ENCODE data around the gene LMAN2L. TPM values are rescaled to one million over a fixed set of nuclear protein-coding genes. Genes with fewer than 3 reads are reported as not detected.

The LMAN2L gene
- total and polyA plus RNA-seq, 5 donors from 2014 or later: 5.4 to 22.7 (median 19.6) TPM

- Mint-ChIP-seq H3K27me3 (no peaks in the 10 kb centered on the region), H3K27ac (peak overlapping the region in 2 of 3 donors; percentile 95 to 96), H3K9me3 (no peaks in the 10 kb centered on the region), H3K36me3 (peaks cover 16% of the 10 kb centered on the region), H3K4me3 (peak overlapping the region; percentile 95 to 98 (median 97)), H3K4me1 (peaks cover 21 to 44% (median 29%) of the 10 kb centered on the region in 4 donors)
- H3K9me3 ChIP-seq (ENCODE audit: control insufficient read depth in 2 of 2, low read length in 2 of 2): no peaks in the 10 kb centered on the region
- peak overlapping the region; percentile 61 for H3K27ac ChIP-seq (ENCODE audit: insufficient read depth, low read length, poor library complexity, severe bottlenecking)
- ATAC-seq (ENCODE audit: low read depth in 2 of 2) (no peak), DNase-seq (no peak)
- H3K27me3 ChIP-seq (ENCODE audit: control insufficient read depth, insufficient read depth, low read length): no peaks in the 10 kb centered on the region
- H3K4me3 ChIP-seq (ENCODE audit: low read depth, low read length): peak overlapping the region; percentile 89
- H3K4me1 ChIP-seq (ENCODE audit: control insufficient read depth, insufficient read depth, low read length, poor library complexity, severe bottlenecking): peaks cover 19% of the 10 kb centered on the region
- peaks cover 4% of the 10 kb centered on the region for H3K36me3 ChIP-seq (ENCODE audit: control insufficient read depth, insufficient read depth, low read length)
Observed at GRCh38 chr2:96739076-96739632, 710 bp downstream of the LMAN2L start.

- peaks cover 21 to 42% (median 30%) of the 10 kb centered on the region in 4 donors for H3K4me1 Mint-ChIP-seq
- no peaks in the 10 kb centered on the region for H3K9me3 ChIP-seq (ENCODE audit: control insufficient read depth in 2 of 2, low read length in 2 of 2)
- no peaks in the 10 kb centered on the region for H3K9me3 Mint-ChIP-seq
- peak overlapping the region; percentile 47 to 82 (median 68) for H3K4me3 Mint-ChIP-seq
- peaks cover 28% of the 10 kb centered on the region for H3K36me3 Mint-ChIP-seq
- H3K27me3 ChIP-seq (ENCODE audit: control insufficient read depth, insufficient read depth, low read length): no peaks in the 10 kb centered on the region
- no peaks in the 10 kb centered on the region for H3K27me3 Mint-ChIP-seq
- no peak overlapping the region for H3K27ac Mint-ChIP-seq
- DNase-seq (peak in 1 of 3 donors; percentile 14), ATAC-seq (ENCODE audit: low read depth in 2 of 2) (no peak)
- no peak overlapping the region for H3K27ac ChIP-seq (ENCODE audit: insufficient read depth, low read length, poor library complexity, severe bottlenecking)
- peaks cover 17% of the 10 kb centered on the region for H3K4me1 ChIP-seq (ENCODE audit: control insufficient read depth, insufficient read depth, low read length, poor library complexity, severe bottlenecking)
- H3K4me3 ChIP-seq (ENCODE audit: low read depth, low read length): no peak overlapping the region
- peaks cover 18% of the 10 kb centered on the region for H3K36me3 ChIP-seq (ENCODE audit: control insufficient read depth, insufficient read depth, low read length)
Observed at GRCh38 chr2:96737831-96738230, 2.0 kb downstream of the LMAN2L start.

DNA sequence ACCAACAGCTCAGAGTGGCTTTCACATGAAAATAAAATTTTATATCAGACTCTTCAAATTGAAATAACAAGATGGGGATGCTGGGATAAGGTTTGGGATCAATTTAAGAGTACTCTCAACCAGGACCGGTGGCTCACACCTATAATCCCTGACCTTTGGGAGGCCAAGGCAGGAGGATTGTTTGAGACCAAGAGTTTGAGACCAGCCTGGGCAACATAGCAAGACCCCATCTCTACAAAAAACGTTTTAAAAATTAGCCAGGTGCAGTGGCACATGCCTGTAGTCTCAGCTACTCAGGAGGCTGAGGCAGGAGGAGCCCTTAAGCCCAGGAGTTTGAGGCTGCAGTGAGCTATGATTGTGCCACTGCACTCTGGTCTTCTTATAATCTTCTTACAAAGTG, 2.6 kb downstream of the LMAN2L start:
- peaks cover 21 to 42% (median 30%) of the 10 kb centered on the region in 4 donors for H3K4me1 Mint-ChIP-seq
- H3K27ac ChIP-seq (ENCODE audit: insufficient read depth, low read length, poor library complexity, severe bottlenecking): no peak overlapping the region

GRCh38 chr2:96734880-96735583, 4.8 kb downstream of the LMAN2L start:
- peaks cover 40% of the 10 kb centered on the region for H3K36me3 Mint-ChIP-seq
- H3K27me3 ChIP-seq (ENCODE audit: control insufficient read depth, insufficient read depth, low read length): no peaks in the 10 kb centered on the region
- H3K27ac ChIP-seq (ENCODE audit: insufficient read depth, low read length, poor library complexity, severe bottlenecking): no peak overlapping the region
- no peak for ATAC-seq (ENCODE audit: low read depth in 2 of 2)
- no peaks in the 10 kb centered on the region for H3K9me3 ChIP-seq (ENCODE audit: control insufficient read depth in 2 of 2, low read length in 2 of 2)
- H3K27ac Mint-ChIP-seq: no peak overlapping the region
- H3K27me3 Mint-ChIP-seq: no peaks in the 10 kb centered on the region
- H3K36me3 ChIP-seq (ENCODE audit: control insufficient read depth, insufficient read depth, low read length): peaks cover 27% of the 10 kb centered on the region
- no peak overlapping the region for H3K4me3 ChIP-seq (ENCODE audit: low read depth, low read length)
- peaks cover 12 to 31% (median 22%) of the 10 kb centered on the region in 4 donors for H3K4me1 Mint-ChIP-seq
- no peaks in the 10 kb centered on the region for H3K9me3 Mint-ChIP-seq
- DNase-seq: no peak
- H3K4me1 ChIP-seq (ENCODE audit: control insufficient read depth, insufficient read depth, low read length, poor library complexity, severe bottlenecking): peaks cover 10% of the 10 kb centered on the region
- H3K4me3 Mint-ChIP-seq: peak overlapping the region in 1 of 4 donors; percentile 25

More for the DNA sequence above, 2.6 kb downstream of the LMAN2L start:
- peaks cover 29% of the 10 kb centered on the region for H3K36me3 Mint-ChIP-seq
- H3K9me3 Mint-ChIP-seq: no peaks in the 10 kb centered on the region
- H3K27me3 Mint-ChIP-seq: no peaks in the 10 kb centered on the region
- Histone ChIP-seq H3K9me3 (ENCODE audit: control insufficient read depth in 2 of 2, low read length in 2 of 2) (no peaks in the 10 kb centered on the region), H3K4me1 (ENCODE audit: control insufficient read depth, insufficient read depth, low read length, poor library complexity, severe bottlenecking) (peaks cover 15% of the 10 kb centered on the region), H3K36me3 (ENCODE audit: control insufficient read depth, insufficient read depth, low read length) (peaks cover 18% of the 10 kb centered on the region), H3K4me3 (ENCODE audit: low read depth, low read length) (no peak overlapping the region), H3K27me3 (ENCODE audit: control insufficient read depth, insufficient read depth, low read length) (no peaks in the 10 kb centered on the region)
- no peak overlapping the region for H3K27ac Mint-ChIP-seq
- DNase-seq (no peak), ATAC-seq (ENCODE audit: low read depth in 2 of 2) (no peak)
- H3K4me3 Mint-ChIP-seq: peak overlapping the region in 3 of 4 donors; percentile 16 to 68 (median 68)

- Mint-ChIP-seq H3K4me1 (peaks cover 8 to 25% (median 15%) of the 10 kb centered on the region in 4 donors), H3K27ac (peak overlapping the region in 1 of 3 donors; percentile 20), H3K4me3 (no peak overlapping the region), H3K27me3 (no peaks in the 10 kb centered on the region), H3K36me3 (peaks cover 41% of the 10 kb centered on the region), H3K9me3 (no peaks in the 10 kb centered on the region)
- H3K4me1 ChIP-seq (ENCODE audit: control insufficient read depth, insufficient read depth, low read length, poor library complexity, severe bottlenecking): peaks cover 1% of the 10 kb centered on the region
- H3K9me3 ChIP-seq (ENCODE audit: control insufficient read depth in 2 of 2, low read length in 2 of 2): no peaks in the 10 kb centered on the region
- H3K27me3 ChIP-seq (ENCODE audit: control insufficient read depth, insufficient read depth, low read length): no peaks in the 10 kb centered on the region
- H3K4me3 ChIP-seq (ENCODE audit: low read depth, low read length): no peak overlapping the region
- ATAC-seq (ENCODE audit: low read depth in 2 of 2) (no peak), DNase-seq (no peak)
- H3K36me3 ChIP-seq (ENCODE audit: control insufficient read depth, insufficient read depth, low read length): peaks cover 28% of the 10 kb centered on the region
- no peak overlapping the region for H3K27ac ChIP-seq (ENCODE audit: insufficient read depth, low read length, poor library complexity, severe bottlenecking)
Observed at GRCh38 chr2:96733931-96734330, 5.9 kb downstream of the LMAN2L start.

- H3K9me3 Mint-ChIP-seq: no peaks in the 10 kb centered on the region
- Histone ChIP-seq H3K27ac (ENCODE audit: insufficient read depth, low read length, poor library complexity, severe bottlenecking) (no peak overlapping the region), H3K4me3 (ENCODE audit: low read depth, low read length) (no peak overlapping the region), H3K9me3 (ENCODE audit: control insufficient read depth in 2 of 2, low read length in 2 of 2) (no peaks in the 10 kb centered on the region), H3K27me3 (ENCODE audit: control insufficient read depth, insufficient read depth, low read length) (no peaks in the 10 kb centered on the region), H3K4me1 (ENCODE audit: control insufficient read depth, insufficient read depth, low read length, poor library complexity, severe bottlenecking) (no peaks in the 10 kb centered on the region), H3K36me3 (ENCODE audit: control insufficient read depth, insufficient read depth, low read length) (peaks cover 43% of the 10 kb centered on the region)
- no peak overlapping the region for H3K27ac Mint-ChIP-seq
- H3K4me1 Mint-ChIP-seq: peaks cover 0 to 10% (median 8%) of the 10 kb centered on the region in 4 donors
- peaks cover 46% of the 10 kb centered on the region for H3K36me3 Mint-ChIP-seq
- DNase-seq: no peak
- H3K4me3 Mint-ChIP-seq: no peak overlapping the region
- no peak for ATAC-seq (ENCODE audit: low read depth in 2 of 2)
- H3K27me3 Mint-ChIP-seq: no peaks in the 10 kb centered on the region
Observed at GRCh38 chr2:96730212-96730611, 9.7 kb downstream of the LMAN2L start.

- Mint-ChIP-seq H3K27ac (no peak overlapping the region), H3K4me3 (no peak overlapping the region), H3K4me1 (peaks cover 0 to 7% (median 5%) of the 10 kb centered on the region in 4 donors), H3K36me3 (peaks cover 43% of the 10 kb centered on the region), H3K27me3 (no peaks in the 10 kb centered on the region), H3K9me3 (no peaks in the 10 kb centered on the region)
- H3K4me3 ChIP-seq (ENCODE audit: low read depth, low read length): no peak overlapping the region
- H3K4me1 ChIP-seq (ENCODE audit: control insufficient read depth, insufficient read depth, low read length, poor library complexity, severe bottlenecking): no peaks in the 10 kb centered on the region
- H3K27ac ChIP-seq (ENCODE audit: insufficient read depth, low read length, poor library complexity, severe bottlenecking): no peak overlapping the region
- H3K27me3 ChIP-seq (ENCODE audit: control insufficient read depth, insufficient read depth, low read length): no peaks in the 10 kb centered on the region
- DNase-seq: no peak
- no peaks in the 10 kb centered on the region for H3K9me3 ChIP-seq (ENCODE audit: control insufficient read depth in 2 of 2, low read length in 2 of 2)
- peaks cover 43% of the 10 kb centered on the region for H3K36me3 ChIP-seq (ENCODE audit: control insufficient read depth, insufficient read depth, low read length)
- no peak for ATAC-seq (ENCODE audit: low read depth in 2 of 2)
Observed at GRCh38 chr2:96729748-96730147, 10.1 kb downstream of the LMAN2L start.

All from CD4-positive, CD25-positive, alpha-beta regulatory T cell (primary cell).